HG03280 (cell line): Measurements from ENCODE around the gene DPYD.

Source experiments
- ATAC-seq: cut with Tn5 transposase; IDR thresholded peaks from one replicate; pipeline ENCODE4 v1.9.1; 2021; ENCODE audit warnings: mild to moderate bottlenecking, moderate library complexity; ENCODE audit not compliant: unreplicated experiment

Gene DPYD

GRCh38 chr1:97920832-97921571, at the start of gene DPYD:
Gene DPYD (minus strand): TSS chr1:97921034. CDS start chr1:97920922, 112 bp downstream.
- peak; percentile 93 for ATAC-seq

- no peak for ATAC-seq
Measured at GRCh38 chr1:97960470-97960869, 39.6 kb upstream of the DPYD start.

GRCh38 chr1:97947695-97948094, 26.9 kb upstream of the DPYD start:
- ATAC-seq, result no peak

- ATAC-seq, result no peak
Measured at GRCh38 chr1:97943354-97943753, 22.5 kb upstream of the DPYD start.

GRCh38 chr1:97942161-97943123, 21.6 kb upstream of the DPYD start:
- ATAC-seq, result no peak

GRCh38 chr1:97938285-97938642, 17.4 kb upstream of the DPYD start:
- no peak for ATAC-seq

GRCh38 chr1:97936976-97937375, 16.1 kb upstream of the DPYD start:
- ATAC-seq, result no peak

GRCh38 chr1:97934491-97934890, 13.7 kb upstream of the DPYD start:
- no peak for ATAC-seq

GRCh38 chr1:97929874-97930851, 9.3 kb upstream of the DPYD start:
- no peak for ATAC-seq

GRCh38 chr1:97926017-97926708, 5.3 kb upstream of the DPYD start:
- no peak for ATAC-seq

GRCh38 chr1:97925151-97925550, 4.3 kb upstream of the DPYD start:
- ATAC-seq, result no peak

GRCh38 chr1:97923811-97924210, 3.0 kb upstream of the DPYD start:
- no peak for ATAC-seq

- no peak for ATAC-seq
Measured at GRCh38 chr1:97920276-97920831, 480 bp downstream of the DPYD start.

GRCh38 chr1:97919585-97920261, 1.1 kb downstream of the DPYD start:
- ATAC-seq, result no peak

- ATAC-seq, result no peak
Measured at GRCh38 chr1:97918961-97919360, 1.9 kb downstream of the DPYD start.

- ATAC-seq, result no peak
Measured at GRCh38 chr1:97913506-97914139, 7.2 kb downstream of the DPYD start.

GRCh38 chr1:97911266-97912215, 9.3 kb downstream of the DPYD start:
- ATAC-seq, result no peak

- ATAC-seq, result no peak
Measured at GRCh38 chr1:97909266-97909665, 11.6 kb downstream of the DPYD start.
